NCI-H82 treated with DMSO at 0.1 percent for 48 hours (cell line): ENCODE measurements around the gene CAPZB.
"Not testable (repeated sequence)": the region's sequence is repeated elsewhere in the genome, so short reads cannot be mapped to it uniquely, and the experiment has no call there.

ENCODE experiments used
- DNase-seq: peaks from one replicate; lab custom pipeline; 2025; ENCODE audit not compliant: unreplicated experiment; lab: John Stamatoyannopoulos, UW

CAPZB gene

GRCh38 chr1:19315378-19316198, 169.8 kb downstream of the CAPZB start:
- DNase-seq: no peak

- DNase-seq: no peak
These were observed 171.1 kb downstream of the CAPZB start for GRCh38 chr1:19313961-19314882.

GRCh38 chr1:19313636-19313959, 171.7 kb downstream of the CAPZB start:
- no peak for DNase-seq

- DNase-seq: no peak
These were observed 172.3 kb downstream of the CAPZB start for GRCh38 chr1:19312782-19313635.

GRCh38 chr1:19311931-19312781, 173.2 kb downstream of the CAPZB start, which contains the start of the genes AKR7A2 and SLC66A1:
AKR7A2 (minus strand) TSS chr1:19312144; CDS start chr1:19312124, 20 bp downstream.
SLC66A1 (plus strand) TSS chr1:19312326; CDS start chr1:19317678, 5,352 bp downstream.
- DNase-seq: peak; percentile 68

- no peak for DNase-seq
These were observed 173.8 kb downstream of the CAPZB start for GRCh38 chr1:19311503-19311930.

GRCh38 chr1:19310720-19311502, 174.4 kb downstream of the CAPZB start:
- no peak for DNase-seq

- DNase-seq: no peak
These were observed 175.3 kb downstream of the CAPZB start for GRCh38 chr1:19310061-19310460.

- DNase-seq: no peak
These were observed 176.1 kb downstream of the CAPZB start for GRCh38 chr1:19309123-19309813.

GRCh38 chr1:19308509-19308907, 176.8 kb downstream of the CAPZB start:
- no peak for DNase-seq

GRCh38 chr1:19307794-19308508, 177.4 kb downstream of the CAPZB start:
- DNase-seq: no peak

GRCh38 chr1:19306941-19307340, 178.4 kb downstream of the CAPZB start:
- DNase-seq: no peak

GRCh38 chr1:19305880-19306279, 179.5 kb downstream of the CAPZB start:
- no peak for DNase-seq

- DNase-seq: not testable (repeated sequence)
These were observed 181.3 kb downstream of the CAPZB start for GRCh38 chr1:19304081-19304480.

- no peak for DNase-seq
These were observed 185.1 kb downstream of the CAPZB start for GRCh38 chr1:19300211-19300610.

- no peak for DNase-seq
These were observed 190.7 kb downstream of the CAPZB start for GRCh38 chr1:19294638-19295037.

- DNase-seq: no peak
These were observed 196.1 kb downstream of the CAPZB start for GRCh38 chr1:19289244-19289643.
